Vein endothelial cell (primary cell): ENCODE results near the gene ZFP62. TPM values are rescaled to one million over a fixed set of nuclear protein-coding genes. Genes with fewer than 3 reads are reported as not detected.

ENCODE experiments used
- small RNA-seq: library from RNA; depleted of rRNA; stranded (forward); fragments of <200 nt; gene quantifications from one replicate; pipeline ENCODE3, GENCODE V24; 2012
- total RNA-seq: library from RNA; depleted of rRNA; stranded (reverse); fragments of >200 nt; gene quantifications from 2 replicates; pipeline ENCODE4 v1.2.3, GENCODE V29; 2012

Gene ZFP62
- total RNA-seq: 14.4 and 19.5 TPM in 2 replicates

GRCh38 chr5:180860887-180861822, at the start of gene ZFP62:
Gene ZFP62, minus strand, starts transcription at chr5:180861276. Its CDS starts 57 bp downstream, at chr5:180861219.

DNA sequence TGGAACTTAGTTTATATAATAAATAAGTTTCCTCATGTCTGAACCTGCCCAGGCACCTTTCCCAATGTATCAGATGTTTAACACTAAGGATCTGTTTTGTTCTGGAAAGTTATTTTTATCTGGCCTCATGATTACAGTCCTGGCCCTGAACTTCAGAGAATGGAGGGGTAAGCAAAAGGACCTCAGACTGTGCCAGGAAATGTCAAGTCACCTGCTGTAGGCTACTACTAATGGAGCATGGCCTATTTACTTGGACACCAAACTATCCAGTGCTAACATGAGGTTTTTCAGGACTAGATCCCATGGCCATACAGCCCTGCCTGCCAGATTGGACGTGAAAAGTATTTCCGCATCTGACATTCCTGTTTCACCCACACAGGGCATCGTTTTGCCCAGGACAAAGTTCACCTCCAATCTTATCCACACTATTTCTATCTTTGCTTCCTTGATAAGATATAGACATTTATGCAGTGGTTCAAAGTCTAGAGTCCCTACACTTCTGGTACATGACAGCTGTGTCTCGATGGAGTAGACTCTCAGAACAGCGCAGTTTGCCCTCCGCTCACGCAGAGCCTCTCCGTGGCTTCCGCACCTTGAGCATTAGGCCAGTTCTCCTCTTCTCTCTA, 37.7 kb upstream of the ZFP62 start, which contains the start of gene BTNL8:
TSS of gene BTNL8 (plus strand) at position 539 of the 626 bp plus-strand sequence. CDS start 152 bp downstream, outside the sequence.

DNA sequence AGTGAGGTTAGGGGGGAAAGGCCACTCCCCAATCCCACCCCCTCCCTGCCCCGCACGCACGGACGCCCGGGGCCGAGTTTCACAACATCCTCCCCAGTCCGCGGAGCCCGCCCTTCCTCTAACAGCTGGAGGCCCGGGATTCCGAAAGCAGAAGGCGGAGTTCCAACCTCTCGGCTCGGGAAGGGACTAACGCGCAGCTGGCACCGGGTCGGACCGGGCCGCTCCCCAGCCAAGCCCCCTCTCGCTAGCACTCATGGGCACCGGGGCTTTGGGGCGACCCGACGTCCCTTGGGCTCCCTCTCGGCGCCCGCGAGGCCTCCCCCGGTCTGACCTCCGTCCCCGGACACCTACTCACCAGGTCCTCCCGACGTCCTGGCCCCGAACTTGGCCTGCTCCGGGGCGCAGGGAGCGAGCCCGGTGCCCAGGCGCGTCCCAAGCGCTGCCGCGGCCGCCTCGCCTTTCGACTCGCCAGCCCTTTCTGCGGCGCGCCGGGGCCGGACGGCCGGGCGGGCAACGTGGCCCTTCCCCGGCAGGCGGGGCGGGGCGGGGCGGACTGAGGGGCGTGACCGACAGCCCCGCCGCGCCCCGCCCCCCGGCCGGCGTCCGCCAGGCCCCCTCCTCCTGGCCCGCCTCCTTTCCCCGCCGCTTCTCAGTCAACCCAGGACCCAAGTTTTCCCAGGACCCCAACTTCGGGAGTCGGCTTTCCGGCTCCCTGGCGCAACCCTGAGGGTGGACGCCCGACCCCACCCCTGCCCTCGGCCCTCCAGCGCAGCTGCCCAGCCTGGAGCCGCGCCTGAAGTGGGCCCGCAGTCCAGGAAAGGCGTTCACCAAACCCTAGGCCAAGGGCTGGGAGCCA, 58.5 kb downstream of the ZFP62 start, which contains the start of gene MGAT1:
TSS of gene MGAT1 (minus strand) at position 482 of the 856 bp plus-strand sequence. CDS start 9,835 bp downstream, outside the sequence.

Small RNA genes lying within 50 kb of the gene (small RNA-seq; reads per million reads assigned to genes)
- not detected for gene RF00019

Other genes starting within 250 kb of the ZFP62 start
- 93.0 and 123 TPM in 2 replicates for gene FLT4, start 211.7 kb downstream of the ZFP62 start, total RNA-seq
- not detected in 2 replicates for gene OR2Y1, start 121.2 kb downstream of the ZFP62 start, total RNA-seq
- gene MGAT1, start 58.5 kb downstream of the ZFP62 start, total RNA-seq: 104 and 117 TPM in 2 replicates
- not detected in 2 replicates for gene BTNL8, start 37.9 kb upstream of the ZFP62 start, total RNA-seq
- gene BTNL3, start 127.6 kb upstream of the ZFP62 start, total RNA-seq: not detected in 2 replicates
- 0.19 and 2.0 TPM in 2 replicates for gene BTNL9, start 179.0 kb upstream of the ZFP62 start, total RNA-seq